Activated naive CD8-positive, alpha-beta T cell treated with anti-CD3 and anti-CD28 coated beads for 36 hours (primary cell): Measurements from ENCODE around the gene HSD17B7. TPM values are rescaled to one million over a fixed set of nuclear protein-coding genes. Genes with fewer than 3 reads are reported as not detected.

Source experiments
- DNase-seq: peaks from one replicate; pipeline ENCODE4 v3.0.0; 2021
- H3K27ac Mint-ChIP-seq: one replicate; pipeline ENCODE4 v1.8.0; 2022; ENCODE audit warnings: mild to moderate bottlenecking, moderate library complexity, mixed read lengths
- H3K27me3 Mint-ChIP-seq: one replicate; pipeline ENCODE4 v1.8.0; 2022; ENCODE audit warnings: mild to moderate bottlenecking, mixed read lengths
- H3K36me3 Mint-ChIP-seq: one replicate; pipeline ENCODE4 v1.8.0; 2021; ENCODE audit warnings: mild to moderate bottlenecking, mixed read lengths
- H3K4me1 Mint-ChIP-seq: one replicate; pipeline ENCODE4 v1.8.0; 2021; ENCODE audit warnings: mixed read lengths
- H3K4me3 Mint-ChIP-seq: one replicate; pipeline ENCODE4 v1.8.0; 2022; ENCODE audit warnings: mild to moderate bottlenecking, moderate library complexity, mixed read lengths
- H3K9me3 Mint-ChIP-seq: one replicate; pipeline ENCODE4 v1.8.0; 2022; ENCODE audit warnings: mixed read lengths
- total RNA-seq, 2 experiments: library from RNA; stranded (reverse); gene quantifications; one replicate each; pipeline ENCODE4 v1.2.3, GENCODE V29; 2021

HSD17B7 gene
- total RNA-seq, 2 experiments from 2014 or later, result 21.1 to 24.4 TPM

GRCh38 chr1:162832470-162832869 lies 42.0 kb downstream of the HSD17B7 start:
- Mint-ChIP-seq H3K4me3 (no peak overlapping the region), H3K27ac (no peak overlapping the region), H3K27me3 (peaks cover 34% of the 10 kb centered on the region), H3K4me1 (peaks cover 13% of the 10 kb centered on the region), H3K9me3 (peaks cover 13% of the 10 kb centered on the region), H3K36me3 (no peaks in the 10 kb centered on the region)
- DNase-seq, result no peak

GRCh38 chr1:162835157-162835899 lies 44.8 kb downstream of the HSD17B7 start:
- peaks cover 7% of the 10 kb centered on the region for H3K36me3 Mint-ChIP-seq
- DNase-seq, result no peak
- H3K9me3 Mint-ChIP-seq, result peaks cover 25% of the 10 kb centered on the region
- no peak overlapping the region for H3K4me3 Mint-ChIP-seq
- H3K4me1 Mint-ChIP-seq, result peaks cover 13% of the 10 kb centered on the region
- H3K27ac Mint-ChIP-seq, result peak overlapping the region; percentile 46
- peaks cover 37% of the 10 kb centered on the region for H3K27me3 Mint-ChIP-seq

- DNase-seq, result no peak
- no peak overlapping the region for H3K27ac Mint-ChIP-seq
- H3K36me3 Mint-ChIP-seq, result peaks cover 7% of the 10 kb centered on the region
- peaks cover 22% of the 10 kb centered on the region for H3K9me3 Mint-ChIP-seq
- H3K4me3 Mint-ChIP-seq, result no peak overlapping the region
- peaks cover 13% of the 10 kb centered on the region for H3K4me1 Mint-ChIP-seq
- H3K27me3 Mint-ChIP-seq, result peaks cover 29% of the 10 kb centered on the region
Measured at GRCh38 chr1:162838863-162839262, 48.4 kb downstream of the HSD17B7 start.

- Mint-ChIP-seq H3K4me3 (no peak overlapping the region), H3K9me3 (peaks cover 17% of the 10 kb centered on the region), H3K27ac (no peak overlapping the region), H3K27me3 (peaks cover 31% of the 10 kb centered on the region), H3K4me1 (peaks cover 5% of the 10 kb centered on the region), H3K36me3 (peaks cover 7% of the 10 kb centered on the region)
- DNase-seq, result no peak
Measured at GRCh38 chr1:162840250-162840839, 49.8 kb downstream of the HSD17B7 start.

- Mint-ChIP-seq H3K27me3 (peaks cover 19% of the 10 kb centered on the region), H3K4me3 (no peak overlapping the region), H3K27ac (no peak overlapping the region), H3K36me3 (peaks cover 3% of the 10 kb centered on the region), H3K9me3 (peaks cover 4% of the 10 kb centered on the region), H3K4me1 (no peaks in the 10 kb centered on the region)
- no peak for DNase-seq
Measured at GRCh38 chr1:162844153-162844552, 53.7 kb downstream of the HSD17B7 start.

GRCh38 chr1:162846256-162847212 lies 56.0 kb downstream of the HSD17B7 start:
- H3K9me3 Mint-ChIP-seq, result no peaks in the 10 kb centered on the region
- H3K27me3 Mint-ChIP-seq, result peaks cover 9% of the 10 kb centered on the region
- no peak overlapping the region for H3K27ac Mint-ChIP-seq
- H3K36me3 Mint-ChIP-seq, result no peaks in the 10 kb centered on the region
- H3K4me1 Mint-ChIP-seq, result no peaks in the 10 kb centered on the region
- no peak for DNase-seq
- no peak overlapping the region for H3K4me3 Mint-ChIP-seq

GRCh38 chr1:162847839-162848453 lies 57.4 kb downstream of the HSD17B7 start:
- H3K4me3 Mint-ChIP-seq, result no peak overlapping the region
- no peaks in the 10 kb centered on the region for H3K9me3 Mint-ChIP-seq
- peak; percentile 65 for DNase-seq
- H3K27ac Mint-ChIP-seq, result no peak overlapping the region
- H3K36me3 Mint-ChIP-seq, result no peaks in the 10 kb centered on the region
- H3K27me3 Mint-ChIP-seq, result peaks cover 5% of the 10 kb centered on the region
- no peaks in the 10 kb centered on the region for H3K4me1 Mint-ChIP-seq

GRCh38 chr1:162849711-162850110 lies 59.2 kb downstream of the HSD17B7 start:
- DNase-seq, result no peak
- Mint-ChIP-seq H3K4me1 (no peaks in the 10 kb centered on the region), H3K27me3 (peaks cover 4% of the 10 kb centered on the region), H3K36me3 (no peaks in the 10 kb centered on the region), H3K27ac (no peak overlapping the region), H3K4me3 (no peak overlapping the region), H3K9me3 (no peaks in the 10 kb centered on the region)

GRCh38 chr1:162851341-162851740 lies 60.8 kb downstream of the HSD17B7 start:
- Mint-ChIP-seq H3K4me1 (no peaks in the 10 kb centered on the region), H3K27ac (no peak overlapping the region), H3K9me3 (no peaks in the 10 kb centered on the region), H3K4me3 (no peak overlapping the region), H3K27me3 (peaks cover 4% of the 10 kb centered on the region), H3K36me3 (no peaks in the 10 kb centered on the region)
- no peak for DNase-seq

GRCh38 chr1:162854245-162854882 lies 63.9 kb downstream of the HSD17B7 start:
- Mint-ChIP-seq H3K9me3 (no peaks in the 10 kb centered on the region), H3K4me3 (no peak overlapping the region), H3K27ac (no peak overlapping the region), H3K27me3 (peaks cover 4% of the 10 kb centered on the region), H3K4me1 (no peaks in the 10 kb centered on the region), H3K36me3 (no peaks in the 10 kb centered on the region)
- DNase-seq, result peak; percentile 24

GRCh38 chr1:162855461-162856150 lies 65.1 kb downstream of the HSD17B7 start:
- DNase-seq, result no peak
- Mint-ChIP-seq H3K36me3 (no peaks in the 10 kb centered on the region), H3K4me3 (no peak overlapping the region), H3K4me1 (no peaks in the 10 kb centered on the region), H3K27me3 (peaks cover 4% of the 10 kb centered on the region), H3K9me3 (no peaks in the 10 kb centered on the region), H3K27ac (no peak overlapping the region)

GRCh38 chr1:162856260-162856659 lies 65.8 kb downstream of the HSD17B7 start:
- H3K9me3 Mint-ChIP-seq, result no peaks in the 10 kb centered on the region
- no peaks in the 10 kb centered on the region for H3K4me1 Mint-ChIP-seq
- DNase-seq, result no peak
- H3K36me3 Mint-ChIP-seq, result no peaks in the 10 kb centered on the region
- no peak overlapping the region for H3K27ac Mint-ChIP-seq
- H3K27me3 Mint-ChIP-seq, result peaks cover 4% of the 10 kb centered on the region
- no peak overlapping the region for H3K4me3 Mint-ChIP-seq

- H3K27ac Mint-ChIP-seq, result no peak overlapping the region
- H3K4me3 Mint-ChIP-seq, result no peak overlapping the region
- no peaks in the 10 kb centered on the region for H3K36me3 Mint-ChIP-seq
- no peak for DNase-seq
- H3K27me3 Mint-ChIP-seq, result peaks cover 17% of the 10 kb centered on the region
- H3K4me1 Mint-ChIP-seq, result no peaks in the 10 kb centered on the region
- H3K9me3 Mint-ChIP-seq, result no peaks in the 10 kb centered on the region
Measured at GRCh38 chr1:162857850-162858249, 67.3 kb downstream of the HSD17B7 start.

- H3K27ac Mint-ChIP-seq, result no peak overlapping the region
- H3K4me1 Mint-ChIP-seq, result no peaks in the 10 kb centered on the region
Measured at GRCh38 chr1:162859191-162859590, 68.7 kb downstream of the HSD17B7 start.

More at GRCh38 chr1:162859191-162859590, 68.7 kb downstream of the HSD17B7 start:
- Mint-ChIP-seq H3K9me3 (no peaks in the 10 kb centered on the region), H3K4me3 (no peak overlapping the region), H3K36me3 (no peaks in the 10 kb centered on the region), H3K27me3 (peaks cover 14% of the 10 kb centered on the region)
- no peak for DNase-seq
